A673 (cell line): Measurements from ENCODE around the gene NMU. TPM values are rescaled to one million over a fixed set of nuclear protein-coding genes. Genes with fewer than 3 reads are reported as not detected.

ENCODE experiments used
- BruUV-seq: library from RNA; stranded (reverse); fragments of 400-500 nt; replicated peaks from 2 replicates; lab custom pipeline; 2021; lab: Mats Ljungman, UMichigan
- CTCF ChIA-PET: fragments of 300-600 bp; sonication (Branson Sonifier 250); formaldehyde crosslinking; loops from one replicate; lab custom pipeline; 2022; ENCODE audit warnings: antibody characterized with exemption; lab: Charles Lee
- POLR2A ChIA-PET: fragments of 300-600 bp; sonication (Branson Sonifier 250); formaldehyde crosslinking; loops from one replicate; lab custom pipeline; 2022; ENCODE audit warnings: antibody characterized with exemption; ENCODE audit not compliant: low non-redundant PET; lab: Charles Lee
- DNase-seq: peaks from one replicate; pipeline ENCODE4 v3.0.0-alpha.2; 2015; ENCODE audit warnings: low spot score
- H3K27ac ChIP-seq: fragments of 200-600 bp; sonication (generic); 2 replicates; pipeline ENCODE4 v1.5.1; 2016; ENCODE audit warnings: mixed run types, low read depth, mild to moderate bottlenecking, mixed read lengths, antibody characterized with exemption, low read length; ENCODE audit not compliant: poor library complexity, severe bottlenecking
- H3K27me3 ChIP-seq: fragments of 200-600 bp; sonication (generic); replicated peaks from 2 replicates; pipeline ENCODE4 v1.6.1; 2017; ENCODE audit warnings: mixed run types, low read depth, mild to moderate bottlenecking, mixed read lengths, antibody characterized with exemption, low read length; ENCODE audit not compliant: insufficient read depth, poor library complexity
- H3K36me3 ChIP-seq: fragments of 200-600 bp; sonication (generic); 2 replicates; pipeline ENCODE4 v1.6.1; 2016; ENCODE audit warnings: mixed run types, mild to moderate bottlenecking, mixed read lengths, antibody characterized with exemption, low read length; ENCODE audit not compliant: insufficient read depth, poor library complexity, severe bottlenecking
- H3K4me1 ChIP-seq: fragments of 200-600 bp; sonication (generic); 2 replicates; pipeline ENCODE4 v1.6.1; 2017; ENCODE audit warnings: mixed run types, mild to moderate bottlenecking, mixed read lengths, antibody characterized with exemption, low read length; ENCODE audit not compliant: insufficient read depth, poor library complexity, severe bottlenecking
- H3K4me3 ChIP-seq: fragments of 200-600 bp; sonication (generic); 2 replicates; pipeline ENCODE4 v1.5.1; 2016; ENCODE audit warnings: low read depth, mixed run types, mild to moderate bottlenecking, mixed read lengths, low read length; ENCODE audit not compliant: poor library complexity, severe bottlenecking
- H3K9me3 ChIP-seq: fragments of 200-600 bp; sonication (generic); 2 replicates; pipeline ENCODE4 v1.6.1; 2016; ENCODE audit warnings: mixed run types, low read depth, mild to moderate bottlenecking, mixed read lengths, antibody characterized with exemption, low read length; ENCODE audit not compliant: poor library complexity, severe bottlenecking
- EZH2 ChIP-seq: fragments of 200-600 bp; sonication (generic); IDR thresholded peaks from 2 replicates; pipeline ENCODE4 v1.6.1; 2017; ENCODE audit warnings: borderline replicate concordance, low read depth, mild to moderate bottlenecking, mixed read lengths, antibody characterized with exemption, low read length; ENCODE audit not compliant: poor library complexity, severe bottlenecking
- intact Hi-C: fragments of 100-400 bp; cut with micrococcal nuclease; formaldehyde crosslinking; loops from one replicate; pipeline ENCODE4 v1.10.0; 2022; ENCODE audit not compliant: unreplicated experiment
- total RNA-seq: library from RNA; stranded (reverse); gene quantifications from 2 replicates; pipeline ENCODE4 v1.2.3, GENCODE V29; 2021
- TF ChIP-seq, protein P1 (sequence below): fragments of 300-800, 200-600 bp; sonication (generic); conservative IDR thresholded peaks from 2 replicates; pipeline ENCODE4 v1.5.1; 2017; ENCODE audit warnings: low read depth, mild to moderate bottlenecking, antibody characterized with exemption, low read length, moderate library complexity, mixed read lengths

The NMU gene
- total RNA-seq, 1 experiment from 2014 or later: not detected

DNA sequence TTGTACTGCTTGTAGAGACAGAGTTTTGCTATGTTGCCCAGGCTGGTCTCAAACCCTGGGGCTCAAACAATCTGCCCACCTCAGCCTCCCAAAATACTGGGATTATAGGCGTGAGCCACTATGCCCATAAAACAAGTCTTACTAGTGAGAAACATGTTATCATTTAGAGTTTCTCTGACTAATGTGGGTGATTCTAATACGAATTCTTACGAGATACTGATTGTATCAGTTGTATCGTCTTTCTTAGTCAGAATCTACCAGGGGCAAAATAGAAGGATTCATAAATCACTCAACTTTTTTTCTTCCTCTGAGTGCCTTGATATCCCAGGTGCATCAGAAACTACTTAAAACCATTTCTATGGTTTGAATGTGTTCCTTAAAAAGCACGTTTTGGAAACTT lies 14.4 kb upstream of the NMU start:
- intact Hi-C loops: no loop called here
- TF ChIP-seq, protein P1, sequence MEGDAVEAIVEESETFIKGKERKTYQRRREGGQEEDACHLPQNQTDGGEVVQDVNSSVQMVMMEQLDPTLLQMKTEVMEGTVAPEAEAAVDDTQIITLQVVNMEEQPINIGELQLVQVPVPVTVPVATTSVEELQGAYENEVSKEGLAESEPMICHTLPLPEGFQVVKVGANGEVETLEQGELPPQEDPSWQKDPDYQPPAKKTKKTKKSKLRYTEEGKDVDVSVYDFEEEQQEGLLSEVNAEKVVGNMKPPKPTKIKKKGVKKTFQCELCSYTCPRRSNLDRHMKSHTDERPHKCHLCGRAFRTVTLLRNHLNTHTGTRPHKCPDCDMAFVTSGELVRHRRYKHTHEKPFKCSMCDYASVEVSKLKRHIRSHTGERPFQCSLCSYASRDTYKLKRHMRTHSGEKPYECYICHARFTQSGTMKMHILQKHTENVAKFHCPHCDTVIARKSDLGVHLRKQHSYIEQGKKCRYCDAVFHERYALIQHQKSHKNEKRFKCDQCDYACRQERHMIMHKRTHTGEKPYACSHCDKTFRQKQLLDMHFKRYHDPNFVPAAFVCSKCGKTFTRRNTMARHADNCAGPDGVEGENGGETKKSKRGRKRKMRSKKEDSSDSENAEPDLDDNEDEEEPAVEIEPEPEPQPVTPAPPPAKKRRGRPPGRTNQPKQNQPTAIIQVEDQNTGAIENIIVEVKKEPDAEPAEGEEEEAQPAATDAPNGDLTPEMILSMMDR: no peak
- TF ChIP-seq EZH2: no peak

DNA sequence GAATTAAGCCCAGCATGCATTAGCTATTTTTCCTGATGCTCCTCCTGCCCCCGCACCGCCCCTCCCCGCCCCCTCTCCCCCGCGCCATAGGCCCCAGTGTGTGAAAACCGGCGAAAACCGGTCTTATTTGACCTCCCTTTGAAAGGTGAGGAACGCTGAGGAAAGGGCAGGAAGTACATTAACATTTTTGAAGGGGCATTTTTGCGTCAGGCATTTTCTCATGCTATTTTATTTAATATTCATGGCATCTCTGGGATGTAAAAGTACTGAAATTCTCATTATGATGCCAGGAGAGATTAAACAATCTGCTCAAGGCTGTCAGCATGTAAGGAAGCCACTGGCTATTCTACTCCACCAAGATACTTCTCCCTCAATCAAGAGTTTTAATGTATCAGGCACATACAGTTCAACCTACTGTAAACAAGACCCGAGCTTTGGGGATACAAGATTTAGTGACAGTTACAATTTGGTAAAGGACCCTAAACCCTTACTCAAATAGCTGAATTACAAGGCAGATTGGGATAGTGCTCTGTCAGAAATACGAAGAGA lies 1.2 kb upstream of the NMU start:
- POLR2A ChIA-PET: no interaction called here
- intact Hi-C loops: no loop called here
- Histone ChIP-seq H3K27me3 (peaks cover 6% of the 10 kb centered on the region), H3K27ac (no peak overlapping the region), H3K36me3 (no peaks in the 10 kb centered on the region), H3K4me1 (no peaks in the 10 kb centered on the region), H3K9me3 (no peaks in the 10 kb centered on the region), H3K4me3 (no peak overlapping the region)
- CTCF ChIA-PET: no interaction called here
- TF ChIP-seq, protein P1: no peak
- no peak for TF ChIP-seq EZH2
- BruUV-seq: no TSS peak
- DNase-seq: no peak

More for the DNA sequence above, 14.4 kb upstream of the NMU start:
- H3K27me3 ChIP-seq: no peaks in the 10 kb centered on the region
- DNase-seq: no peak
- H3K27ac ChIP-seq: no peak overlapping the region
- H3K4me1 ChIP-seq: no peaks in the 10 kb centered on the region
- H3K36me3 ChIP-seq: no peaks in the 10 kb centered on the region
- CTCF ChIA-PET: no interaction called here
- no peak overlapping the region for H3K4me3 ChIP-seq
- POLR2A ChIA-PET: no interaction called here
- BruUV-seq: no TSS peak
- no peaks in the 10 kb centered on the region for H3K9me3 ChIP-seq

DNA sequence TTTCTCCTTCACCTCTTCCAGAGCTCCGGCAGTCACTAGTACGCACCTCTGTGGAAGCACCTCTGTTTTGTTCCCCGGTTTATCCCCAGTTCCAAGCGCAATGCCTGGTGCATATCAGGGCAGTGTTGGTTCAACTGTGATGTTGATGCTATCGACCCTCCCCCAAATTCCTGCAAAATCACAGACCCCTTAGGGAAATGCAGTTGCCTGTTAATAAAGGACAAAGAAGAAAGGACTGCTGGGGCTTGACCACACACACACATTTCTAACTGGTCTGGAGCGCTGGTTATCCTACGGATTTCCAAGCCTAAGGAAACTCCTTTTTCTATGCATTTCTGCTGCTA lies 530 bp upstream of the NMU start:
- Histone ChIP-seq H3K4me1 (no peaks in the 10 kb centered on the region), H3K36me3 (no peaks in the 10 kb centered on the region), H3K9me3 (no peaks in the 10 kb centered on the region), H3K27ac (no peak overlapping the region), H3K27me3 (peaks cover 6% of the 10 kb centered on the region), H3K4me3 (peak overlapping the region; percentile 36)
- DNase-seq: no peak
- intact Hi-C loops: no loop called here
- ChIA-PET CTCF (no interaction called here), POLR2A (no interaction called here)
- no TSS peak for BruUV-seq
- TF ChIP-seq, protein P1: no peak
- TF ChIP-seq EZH2: no peak
